ENCODE data around the gene TESMIN.

The TESMIN gene

GRCh38 chr11:68735125-68735524 is 16.2 kb downstream of the TESMIN start:
- no peak for TF ChIP-seq CTCF (IDR thresholded peaks at IDR 0.05; ENCODE audit: insufficient read depth, missing control alignments)
- FAIRE-seq (no peak), DNase-seq (ENCODE audit: insufficient read length, low spot score) (no peak)

- FAIRE-seq (no peak), DNase-seq (ENCODE audit: insufficient read length, low spot score) (no peak)
- no peak for TF ChIP-seq CTCF (IDR thresholded peaks at IDR 0.05; ENCODE audit: insufficient read depth, missing control alignments)
These were observed 17.2 kb downstream of the TESMIN start for GRCh38 chr11:68734111-68734510.

GRCh38 chr11:68727783-68728182 is 23.5 kb downstream of the TESMIN start:
- TF ChIP-seq CTCF (IDR thresholded peaks at IDR 0.05; ENCODE audit: insufficient read depth, missing control alignments), result no peak
- DNase-seq (ENCODE audit: insufficient read length, low spot score), result no peak
- no peak for FAIRE-seq

GRCh38 chr11:68724293-68724692 is 27.0 kb downstream of the TESMIN start:
- no peak for DNase-seq (ENCODE audit: insufficient read length, low spot score)
- no peak for FAIRE-seq

GRCh38 chr11:68722143-68722542 is 29.2 kb downstream of the TESMIN start:
- FAIRE-seq (no peak), DNase-seq (ENCODE audit: insufficient read length, low spot score) (no peak)
- no peak for TF ChIP-seq CTCF (IDR thresholded peaks at IDR 0.05; ENCODE audit: insufficient read depth, missing control alignments)

More at GRCh38 chr11:68724293-68724692, 27.0 kb downstream of the TESMIN start:
- TF ChIP-seq CTCF (IDR thresholded peaks at IDR 0.05; ENCODE audit: insufficient read depth, missing control alignments), result no peak

- no peak for DNase-seq (ENCODE audit: insufficient read length, low spot score)
- FAIRE-seq, result no peak
- TF ChIP-seq CTCF (IDR thresholded peaks at IDR 0.05; ENCODE audit: insufficient read depth, missing control alignments), result no peak
These were observed 30.2 kb downstream of the TESMIN start for GRCh38 chr11:68721075-68721474.

- TF ChIP-seq CTCF (IDR thresholded peaks at IDR 0.05; ENCODE audit: insufficient read depth, missing control alignments), result no peak
- DNase-seq (ENCODE audit: insufficient read length, low spot score), result no peak
- no peak for FAIRE-seq
These were observed 35.7 kb downstream of the TESMIN start for GRCh38 chr11:68715456-68716122.

All from D721Med (cell line).